GM19463 (cell line): ENCODE measurements around the gene ZMYM4.
"Not testable (repeated sequence)": the region's sequence is repeated elsewhere in the genome, so short reads cannot be mapped to it uniquely, and the experiment has no call there.

Experiments used
- ATAC-seq: cut with Tn5 transposase; IDR thresholded peaks from one replicate; pipeline ENCODE4 v1.9.1; 2021; ENCODE audit warnings: mild to moderate bottlenecking, moderate library complexity; ENCODE audit not compliant: unreplicated experiment

ZMYM4 gene

GRCh38 chr1:35324486-35324885 lies 56.0 kb downstream of the ZMYM4 start:
- no peak for ATAC-seq

- ATAC-seq: no peak
Observed at GRCh38 chr1:35326246-35326866, 57.8 kb downstream of the ZMYM4 start.

- ATAC-seq: not testable (repeated sequence)
Observed at GRCh38 chr1:35331618-35332017, 63.1 kb downstream of the ZMYM4 start.

GRCh38 chr1:35334485-35334884 lies 66.0 kb downstream of the ZMYM4 start:
- ATAC-seq: no peak

DNA sequence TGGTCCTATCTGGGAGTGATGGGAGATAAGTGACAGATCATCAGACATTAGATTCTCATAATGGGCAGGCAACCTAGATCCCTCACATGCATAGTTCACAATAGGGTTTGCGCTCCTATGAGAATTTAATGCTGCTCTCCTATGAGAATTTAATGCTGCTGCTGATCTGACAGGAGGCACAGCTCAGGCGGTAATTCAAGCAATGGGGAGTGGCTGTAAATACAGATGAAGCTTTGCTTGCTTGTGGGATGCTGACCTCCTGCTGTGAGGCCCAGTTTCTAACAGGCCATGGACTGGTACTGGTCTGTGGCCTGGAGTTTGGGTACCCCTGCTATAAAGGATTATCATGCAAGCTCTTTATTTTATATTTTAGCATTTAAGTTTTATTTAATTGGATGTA lies 72.0 kb downstream of the ZMYM4 start:
- no peak for ATAC-seq

DNA sequence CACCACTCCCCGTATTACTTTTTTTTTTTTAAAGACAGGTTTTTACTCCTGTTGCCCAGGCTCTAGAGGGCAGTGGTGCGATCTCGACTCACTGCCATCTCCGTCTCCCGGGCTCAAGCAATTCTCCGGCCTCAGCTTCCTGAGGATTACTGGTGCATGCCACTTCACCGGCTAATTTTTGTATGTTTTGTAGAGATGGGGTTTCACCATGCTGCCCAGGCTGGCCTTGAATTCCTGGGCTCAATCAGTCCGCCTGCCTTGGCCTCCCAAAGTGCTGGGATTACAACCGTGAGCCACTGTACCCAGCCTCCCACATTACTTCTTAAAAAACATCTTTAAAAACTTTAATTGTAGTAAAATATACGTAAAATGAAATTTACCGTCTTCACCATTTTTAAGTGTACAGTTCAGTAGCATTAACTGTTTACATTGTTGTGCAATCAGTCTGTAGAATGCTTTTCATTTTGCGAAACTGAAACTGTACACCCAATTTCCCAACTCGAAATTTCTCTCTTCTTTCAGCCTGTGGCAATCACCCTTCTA lies 77.0 kb downstream of the ZMYM4 start:
- no peak for ATAC-seq

DNA sequence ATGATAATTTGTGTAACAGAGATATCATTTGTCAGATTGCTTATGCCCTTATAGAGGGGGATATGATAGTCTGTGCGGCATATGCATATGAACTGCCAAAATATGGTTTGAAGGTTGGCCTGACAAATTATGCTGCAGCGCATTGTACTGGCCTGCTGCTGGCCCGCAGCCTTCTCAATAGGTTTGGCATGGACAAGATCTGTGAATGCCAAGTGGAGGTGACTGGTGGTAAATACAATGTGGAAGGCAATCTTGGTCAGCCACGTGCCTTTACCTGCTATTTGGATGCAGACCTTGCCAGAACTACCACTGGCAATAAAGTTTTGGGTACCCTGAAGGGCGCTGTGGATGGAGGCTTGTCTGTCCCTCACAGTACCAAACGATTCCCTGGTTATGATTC lies 82.4 kb downstream of the ZMYM4 start:
- no peak for ATAC-seq

DNA sequence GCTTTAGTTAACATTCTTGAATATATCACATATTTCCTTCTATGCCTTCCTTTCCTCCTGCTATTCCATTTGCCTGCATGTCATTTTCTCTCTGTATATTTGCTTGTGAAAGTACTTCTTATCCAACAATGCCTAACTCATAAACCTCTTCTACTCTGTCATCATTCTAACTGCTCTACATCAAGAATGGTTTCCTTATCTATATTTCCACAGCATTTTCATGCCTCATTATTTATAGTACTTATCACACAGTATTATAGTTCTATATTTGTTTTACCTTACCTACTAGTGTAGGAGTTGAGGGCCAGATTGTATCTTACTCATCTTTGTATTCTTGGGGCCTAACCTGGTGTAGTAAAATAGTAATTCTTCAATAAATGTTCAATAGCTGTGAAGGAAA lies 91.5 kb downstream of the ZMYM4 start:
- no peak for ATAC-seq

- no peak for ATAC-seq
Observed at GRCh38 chr1:35361638-35362037, 93.1 kb downstream of the ZMYM4 start.

DNA sequence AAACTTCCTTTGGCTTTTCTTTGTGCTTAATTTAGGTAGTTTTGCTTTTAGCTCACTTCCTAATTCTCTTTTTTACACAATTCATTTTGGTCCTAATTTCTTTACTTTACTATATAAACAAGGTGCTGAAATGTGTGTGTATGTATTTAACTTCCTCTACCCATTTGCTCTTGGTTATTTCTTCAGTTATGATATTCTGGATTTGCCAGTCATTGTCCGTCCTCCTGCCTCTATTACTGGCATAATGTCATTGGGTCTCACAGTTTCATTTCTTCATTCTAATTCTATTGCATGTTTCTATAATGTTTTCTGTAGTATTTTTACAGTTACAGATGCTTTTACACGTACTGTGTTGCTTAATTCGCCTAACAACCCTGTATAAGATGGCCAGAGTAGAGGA lies 96.2 kb downstream of the ZMYM4 start:
- no peak for ATAC-seq

DNA sequence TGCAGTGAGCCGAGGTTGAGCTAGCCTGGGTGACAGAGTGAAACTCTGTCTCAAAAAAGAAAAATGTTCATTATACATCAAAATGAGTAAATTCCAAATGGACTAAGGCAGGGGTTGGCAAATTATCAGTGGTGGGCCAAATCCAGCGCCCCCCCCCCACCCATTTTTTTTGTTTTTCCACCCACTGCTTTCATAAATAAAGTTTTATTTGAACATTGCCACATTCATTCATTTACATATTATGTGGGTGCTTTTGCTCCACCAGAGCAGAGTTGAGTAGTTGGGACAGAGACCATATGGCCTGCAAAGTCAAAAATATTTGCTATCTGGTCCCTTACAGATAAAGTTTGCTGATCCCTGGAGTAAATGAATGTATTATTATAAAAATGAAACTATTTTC lies 99.4 kb downstream of the ZMYM4 start:
- ATAC-seq: no peak

- ATAC-seq: no peak
Observed at GRCh38 chr1:35369922-35370671, 101.6 kb downstream of the ZMYM4 start.

- no peak for ATAC-seq
Observed at GRCh38 chr1:35371506-35371905, 103.0 kb downstream of the ZMYM4 start.

GRCh38 chr1:35377555-35377954 lies 109.0 kb downstream of the ZMYM4 start:
- no peak for ATAC-seq

DNA sequence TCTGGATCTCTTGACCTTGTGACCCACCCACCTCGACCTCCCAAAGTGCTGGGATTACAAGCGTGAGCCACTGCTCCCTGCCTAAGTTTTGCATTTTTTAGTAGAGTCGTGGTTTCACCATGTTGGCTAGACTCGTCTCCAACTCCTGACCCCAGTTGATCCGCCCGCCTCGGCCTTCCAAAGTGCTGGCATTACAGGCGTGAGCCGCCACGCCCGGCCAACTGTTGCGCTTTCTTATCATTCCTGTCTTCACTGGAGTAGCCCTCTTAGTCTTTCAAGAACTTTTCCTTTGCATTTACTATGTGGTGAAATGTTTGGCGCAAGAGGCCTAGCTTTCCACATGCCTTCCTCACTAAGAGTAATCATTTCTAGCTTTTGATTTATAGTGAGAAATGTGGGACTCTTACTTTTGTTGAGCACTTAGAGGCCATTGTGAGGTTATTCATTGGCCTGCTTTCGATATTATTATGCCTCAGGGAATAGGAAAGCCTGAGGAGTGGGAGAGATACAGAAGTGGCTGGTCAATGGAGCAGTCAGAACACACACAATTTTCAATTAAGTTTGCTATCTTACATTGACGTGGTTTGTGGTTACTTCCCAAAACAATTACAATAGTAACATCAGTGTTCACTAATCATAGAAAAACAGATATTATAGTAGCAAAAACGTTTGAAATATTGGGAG lies 111.0 kb downstream of the ZMYM4 start:
- no peak for ATAC-seq

DNA sequence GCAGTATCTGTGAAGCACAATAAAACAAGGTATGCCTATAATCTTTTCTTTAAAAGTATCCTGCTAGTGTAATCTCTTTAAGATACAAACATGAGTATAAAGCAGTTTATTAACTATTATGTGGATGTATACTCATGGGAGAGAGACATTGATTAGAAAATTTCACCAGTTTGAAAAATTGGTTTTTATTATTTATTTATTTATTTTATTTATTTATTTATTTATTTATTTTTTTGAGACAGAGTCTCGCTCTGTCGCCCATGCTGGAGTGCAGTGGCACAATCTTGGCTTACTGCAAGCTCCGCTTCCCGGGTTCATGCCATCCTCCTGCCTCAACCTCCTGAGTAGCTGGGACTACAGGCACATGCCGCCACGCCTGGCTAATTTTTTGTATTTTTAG lies 111.6 kb downstream of the ZMYM4 start:
- ATAC-seq: not testable (repeated sequence)

DNA sequence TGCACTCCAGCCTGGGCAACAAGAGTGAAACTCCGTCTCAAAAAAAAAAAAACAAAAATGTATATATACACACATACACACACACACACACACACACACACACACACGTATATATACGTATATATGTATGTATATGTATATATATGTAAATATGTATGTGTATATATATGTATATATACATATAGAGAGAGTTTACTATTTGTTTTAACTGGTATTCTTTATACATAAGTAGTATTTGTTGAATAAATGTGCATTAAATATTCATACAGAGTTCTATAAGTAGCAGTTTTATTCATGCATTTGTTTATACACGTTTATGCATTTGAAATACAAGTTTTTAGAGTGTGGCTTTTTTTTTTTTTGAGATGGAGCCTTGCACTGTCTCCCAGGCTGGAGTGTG lies 113.6 kb downstream of the ZMYM4 start:
- no peak for ATAC-seq

GRCh38 chr1:35386290-35386689 lies 117.8 kb downstream of the ZMYM4 start:
- ATAC-seq: no peak

GRCh38 chr1:35386959-35387358 lies 118.5 kb downstream of the ZMYM4 start:
- no peak for ATAC-seq

DNA sequence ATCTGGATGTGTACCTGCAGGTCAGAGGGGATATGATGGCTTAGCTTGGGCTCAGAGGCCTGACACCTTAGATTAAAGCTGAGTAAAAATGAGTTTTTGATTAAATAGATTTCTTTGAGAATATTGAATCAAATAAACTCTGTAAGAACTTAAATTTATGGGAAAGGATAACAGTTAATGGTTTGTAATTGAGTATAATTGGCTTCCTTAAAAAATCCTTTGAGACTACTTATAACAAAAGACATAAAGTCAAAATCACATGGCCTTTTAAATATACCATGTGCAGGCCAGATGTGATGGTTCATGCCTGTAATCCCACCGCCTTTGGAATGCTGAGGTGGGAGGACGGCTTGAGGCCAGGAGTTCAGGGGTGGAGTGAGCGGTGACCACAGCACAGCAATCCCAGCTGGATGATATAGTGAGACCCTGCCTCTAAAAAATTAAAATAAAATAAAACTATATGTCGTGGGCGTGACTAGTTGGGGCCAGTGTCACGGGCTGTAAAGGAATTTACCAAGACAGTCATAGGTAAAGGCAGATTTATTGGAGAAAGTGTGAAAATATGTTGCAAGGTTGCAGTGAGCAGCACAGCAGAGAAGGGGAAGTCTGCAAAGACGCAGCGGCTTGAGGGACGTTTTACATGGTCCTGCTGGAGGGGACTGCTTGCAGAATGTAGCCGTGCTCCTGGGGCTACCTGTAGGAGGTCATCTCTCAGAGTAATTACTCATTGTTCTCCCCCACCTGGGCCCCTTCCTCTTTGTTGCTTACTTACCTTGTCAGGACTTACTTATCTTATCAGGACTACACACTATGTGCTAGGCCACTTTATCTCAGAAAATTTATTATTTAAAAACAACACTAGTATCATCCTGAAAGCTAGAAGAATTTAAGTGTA lies 122.3 kb downstream of the ZMYM4 start:
- ATAC-seq: no peak

GRCh38 chr1:35394386-35394785 lies 125.9 kb downstream of the ZMYM4 start:
- ATAC-seq: no peak
